KMS-11 (cell line): Measurements from ENCODE around the gene ANKRD44.
A peak's percentile ranks its signal among the peaks of the same experiment; 100 is the strongest.

Experiments used
- H2AFZ ChIP-seq: fragments of 200-600 bp; sonication (generic); 2 replicates; pipeline ENCODE4 v1.6.1; 2016; ENCODE audit warnings: antibody characterized with exemption, mixed run types, low read depth
- H3K27ac ChIP-seq: fragments of 200-600 bp; sonication (generic); 2 replicates; pipeline ENCODE4 v1.6.1; 2016; ENCODE audit warnings: mild to moderate bottlenecking, mixed run types
- H3K27me3 ChIP-seq: fragments of 200-600 bp; sonication (generic); 2 replicates; pipeline ENCODE4 v1.6.1; 2017; ENCODE audit warnings: mild to moderate bottlenecking, low read depth, mixed run types, moderate library complexity; ENCODE audit not compliant: insufficient read depth
- H3K36me3 ChIP-seq: fragments of 200-600 bp; sonication (generic); 2 replicates; pipeline ENCODE4 v1.6.1; 2017; ENCODE audit warnings: mild to moderate bottlenecking, mixed run types; ENCODE audit not compliant: insufficient read depth
- H3K4me1 ChIP-seq: fragments of 200-600 bp; sonication (generic); 2 replicates; pipeline ENCODE4 v1.6.1; 2016; ENCODE audit warnings: mild to moderate bottlenecking, low read depth, mixed run types; ENCODE audit not compliant: poor library complexity, severe bottlenecking
- H3K4me2 ChIP-seq: fragments of 200-600 bp; sonication (generic); 2 replicates; pipeline ENCODE4 v1.7.0; 2016; ENCODE audit warnings: mild to moderate bottlenecking, mixed run types
- H3K4me3 ChIP-seq: fragments of 200-600 bp; sonication (generic); IDR thresholded peaks from 2 replicates; pipeline ENCODE4 v1.6.1; 2017; ENCODE audit warnings: low read depth, low read length, mixed read lengths; ENCODE audit not compliant: insufficient read depth
- H3K79me2 ChIP-seq: fragments of 200-600 bp; sonication (generic); 2 replicates; pipeline ENCODE4 v1.6.1; 2016; ENCODE audit warnings: low read depth, mixed run types; ENCODE audit not compliant: insufficient read depth
- H3K9ac ChIP-seq: fragments of 200-600 bp; sonication (generic); 2 replicates; pipeline ENCODE4 v1.6.1; 2016; ENCODE audit warnings: mild to moderate bottlenecking, mixed run types
- H4K20me1 ChIP-seq: fragments of 200-600 bp; sonication (generic); 2 replicates; pipeline ENCODE4 v1.6.1; 2016; ENCODE audit warnings: mild to moderate bottlenecking, mixed run types; ENCODE audit not compliant: insufficient read depth
- CTCF ChIP-seq: fragments of 200-600 bp; sonication (generic); conservative IDR thresholded peaks from 2 replicates; pipeline ENCODE4 v1.6.1; 2017; ENCODE audit warnings: low read depth, mild to moderate bottlenecking, antibody characterized with exemption, low read length, moderate library complexity, mixed read lengths

ANKRD44 gene

GRCh38 chr2:197201874-197202273 lies 108.7 kb downstream of the ANKRD44 start:
- H3K27ac ChIP-seq, result no peak overlapping the region

GRCh38 chr2:197200762-197201058 lies 109.9 kb downstream of the ANKRD44 start:
- no peaks in the 10 kb centered on the region for H3K79me2 ChIP-seq
- no peaks in the 10 kb centered on the region for H4K20me1 ChIP-seq
- H3K4me1 ChIP-seq, result peaks cover 17% of the 10 kb centered on the region
- no peak overlapping the region for H3K9ac ChIP-seq
- no peak overlapping the region for H3K4me2 ChIP-seq
- H2AFZ ChIP-seq, result no peak overlapping the region
- H3K4me3 ChIP-seq, result no peak overlapping the region
- TF ChIP-seq CTCF, result no peak
- no peak overlapping the region for H3K27ac ChIP-seq
- no peaks in the 10 kb centered on the region for H3K36me3 ChIP-seq
- no peaks in the 10 kb centered on the region for H3K27me3 ChIP-seq

More at GRCh38 chr2:197201874-197202273, 108.7 kb downstream of the ANKRD44 start:
- no peak overlapping the region for H3K9ac ChIP-seq
- H4K20me1 ChIP-seq, result no peaks in the 10 kb centered on the region
- no peaks in the 10 kb centered on the region for H3K36me3 ChIP-seq
- peaks cover 17% of the 10 kb centered on the region for H3K4me1 ChIP-seq
- H3K79me2 ChIP-seq, result no peaks in the 10 kb centered on the region
- no peak overlapping the region for H2AFZ ChIP-seq
- no peaks in the 10 kb centered on the region for H3K27me3 ChIP-seq
- H3K4me2 ChIP-seq, result no peak overlapping the region
- TF ChIP-seq CTCF, result no peak
- no peak overlapping the region for H3K4me3 ChIP-seq

GRCh38 chr2:197200051-197200761 lies 110.4 kb downstream of the ANKRD44 start:
- no peaks in the 10 kb centered on the region for H3K27me3 ChIP-seq
- H3K36me3 ChIP-seq, result no peaks in the 10 kb centered on the region
- no peak overlapping the region for H3K4me3 ChIP-seq
- no peak overlapping the region for H2AFZ ChIP-seq
- H3K4me2 ChIP-seq, result peak overlapping the region; percentile 69; the same call in 1 of the 2 replicates
- H4K20me1 ChIP-seq, result no peaks in the 10 kb centered on the region
- H3K79me2 ChIP-seq, result no peaks in the 10 kb centered on the region
- H3K27ac ChIP-seq, result no peak overlapping the region
- TF ChIP-seq CTCF, result no peak
- H3K9ac ChIP-seq, result no peak overlapping the region
- H3K4me1 ChIP-seq, result peaks cover 17% of the 10 kb centered on the region

GRCh38 chr2:197198890-197199289 lies 111.7 kb downstream of the ANKRD44 start:
- H3K79me2 ChIP-seq, result no peaks in the 10 kb centered on the region
- peak overlapping the region; percentile 69 for H3K4me2 ChIP-seq
- H3K36me3 ChIP-seq, result no peaks in the 10 kb centered on the region
- H3K9ac ChIP-seq, result peak overlapping the region; percentile 41
- no peak for TF ChIP-seq CTCF
- H4K20me1 ChIP-seq, result no peaks in the 10 kb centered on the region
- H3K27ac ChIP-seq, result peak overlapping the region; percentile 30
- H3K4me3 ChIP-seq, result peak overlapping the region; percentile 45
- H2AFZ ChIP-seq, result peak overlapping the region; percentile 45
- H3K27me3 ChIP-seq, result no peaks in the 10 kb centered on the region
- H3K4me1 ChIP-seq, result peaks cover 17% of the 10 kb centered on the region
